Measurements from ENCODE around the gene MESP2.

Gene MESP2

GRCh38 chr15:89812011-89812846 lies 36.1 kb downstream of the MESP2 start:
- H3K27ac ChIP-seq, result peak overlapping the region; percentile 89
- DNase-seq (ENCODE audit: low spot score), result peak; percentile 68
- no peak for TF ChIP-seq CTCF (conservative IDR thresholded peaks at IDR 0.05; ENCODE audit: low read depth)
- ChIA-PET POLR2A (ENCODE audit: low non-redundant PET) (interaction anchor here (0.5 kb wide), 1 partner anchor 40 kb away, joined by 6 read pairs; no protein-coding TSS in a partner anchor), CTCF (interaction anchor here (0.7 to 1.5 kb wide), 2 partner anchors 51 to 69 kb away, joined by 3 to 4 read pairs; no protein-coding TSS in a partner anchor)

- TF ChIP-seq CTCF (conservative IDR thresholded peaks at IDR 0.05; ENCODE audit: low read depth), result no peak
- ChIA-PET POLR2A (ENCODE audit: low non-redundant PET) (no interaction called here), CTCF (interaction anchor here (1.5 kb wide), 1 partner anchor 52 kb away, joined by 4 read pairs; no protein-coding TSS in a partner anchor)
- DNase-seq (ENCODE audit: low spot score), result no peak
- H3K27ac ChIP-seq, result peak overlapping the region; percentile 89
These were observed 36.8 kb downstream of the MESP2 start for GRCh38 chr15:89812847-89813320.

GRCh38 chr15:89813381-89814111 lies 37.4 kb downstream of the MESP2 start:
- no peak for DNase-seq (ENCODE audit: low spot score)
- ChIA-PET CTCF (interaction anchor here (0.7 to 1.5 kb wide), 2 partner anchors 8 to 52 kb away, joined by 3 to 4 read pairs; no protein-coding TSS in a partner anchor), POLR2A (ENCODE audit: low non-redundant PET) (no interaction called here)
- H3K27ac ChIP-seq, result peak overlapping the region; percentile 89
- TF ChIP-seq CTCF (conservative IDR thresholded peaks at IDR 0.05; ENCODE audit: low read depth), result no peak

- CTCF ChIA-PET, result interaction anchor here (0.7 kb wide), 1 partner anchor 8 kb away, joined by 3 read pairs; no protein-coding TSS in a partner anchor
- DNase-seq (ENCODE audit: low spot score), result no peak
- peak overlapping the region; percentile 89 for H3K27ac ChIP-seq
- POLR2A ChIA-PET (ENCODE audit: low non-redundant PET), result no interaction called here
- no peak for TF ChIP-seq CTCF (conservative IDR thresholded peaks at IDR 0.05; ENCODE audit: low read depth)
These were observed 38.1 kb downstream of the MESP2 start for GRCh38 chr15:89814112-89814742.

GRCh38 chr15:89815769-89816168 lies 39.6 kb downstream of the MESP2 start:
- DNase-seq (ENCODE audit: low spot score), result no peak
- ChIA-PET POLR2A (ENCODE audit: low non-redundant PET) (no interaction called here), CTCF (no interaction called here)
- no peak for TF ChIP-seq CTCF (conservative IDR thresholded peaks at IDR 0.05; ENCODE audit: low read depth)
- peak overlapping the region; percentile 89 for H3K27ac ChIP-seq

- ChIA-PET POLR2A (ENCODE audit: low non-redundant PET) (no interaction called here), CTCF (no interaction called here)
- no peak for DNase-seq (ENCODE audit: low spot score)
- H3K27ac ChIP-seq, result no peak overlapping the region
- no peak for TF ChIP-seq CTCF (conservative IDR thresholded peaks at IDR 0.05; ENCODE audit: low read depth)
These were observed 41.7 kb downstream of the MESP2 start for GRCh38 chr15:89817701-89818280.
